ENCODE measurements around the gene SZRD1. TPM values are rescaled to one million over a fixed set of nuclear protein-coding genes. Genes with fewer than 3 reads are reported as not detected.

The SZRD1 gene
- total RNA-seq, 1 donor = 72.5 TPM

- TF ChIP-seq CTCF (IDR thresholded peaks at IDR 0.05; ENCODE audit: insufficient read depth, low read depth, low read length) = no peak
- H3K4me3 ChIP-seq (ENCODE audit: low read depth, low read length) = no peak overlapping the region
- no peak for DNase-seq (ENCODE audit: low read depth)
Observed at GRCh38 chr1:16430606-16431005, 63.6 kb downstream of the SZRD1 start.

- no peak overlapping the region for H3K4me3 ChIP-seq (ENCODE audit: low read depth, low read length)
- TF ChIP-seq CTCF (IDR thresholded peaks at IDR 0.05; ENCODE audit: insufficient read depth, low read depth, low read length) = no peak
- no peak for DNase-seq (ENCODE audit: low read depth)
Observed at GRCh38 chr1:16433030-16433429, 66.0 kb downstream of the SZRD1 start.

- H3K4me3 ChIP-seq (ENCODE audit: low read depth, low read length) = no peak overlapping the region
- TF ChIP-seq CTCF (IDR thresholded peaks at IDR 0.05; ENCODE audit: insufficient read depth, low read depth, low read length) = no peak
Observed at GRCh38 chr1:16434007-16434406, 67.0 kb downstream of the SZRD1 start.

GRCh38 chr1:16434501-16434900 lies 67.5 kb downstream of the SZRD1 start:
- no peak overlapping the region for H3K4me3 ChIP-seq (ENCODE audit: low read depth, low read length)
- DNase-seq (ENCODE audit: low read depth) = no peak
- no peak for TF ChIP-seq CTCF (IDR thresholded peaks at IDR 0.05; ENCODE audit: insufficient read depth, low read depth, low read length)

More at GRCh38 chr1:16434007-16434406, 67.0 kb downstream of the SZRD1 start:
- no peak for DNase-seq (ENCODE audit: low read depth)

GRCh38 chr1:16436946-16437474 lies 70.0 kb downstream of the SZRD1 start, which contains the start of gene SPATA21:
TSS of gene SPATA21 (minus strand) at chr1:16437424. CDS start at chr1:16431371, 6,053 bp downstream.
- TF ChIP-seq CTCF (IDR thresholded peaks at IDR 0.05; ENCODE audit: insufficient read depth, low read depth, low read length) = no peak
- no peak within 1 kb of the TSS for H3K4me3 ChIP-seq (ENCODE audit: low read depth, low read length)
- no peak for DNase-seq (ENCODE audit: low read depth)

- no peak for TF ChIP-seq CTCF (IDR thresholded peaks at IDR 0.05; ENCODE audit: insufficient read depth, low read depth, low read length)
- DNase-seq (ENCODE audit: low read depth) = no peak
- H3K4me3 ChIP-seq (ENCODE audit: low read depth, low read length) = no peak overlapping the region
Observed at GRCh38 chr1:16438516-16438915, 71.5 kb downstream of the SZRD1 start.

- no peak for DNase-seq (ENCODE audit: low read depth)
- no peak overlapping the region for H3K4me3 ChIP-seq (ENCODE audit: low read depth, low read length)
- TF ChIP-seq CTCF (IDR thresholded peaks at IDR 0.05; ENCODE audit: insufficient read depth, low read depth, low read length) = no peak
Observed at GRCh38 chr1:16438924-16439323, 71.9 kb downstream of the SZRD1 start.

Measured in fibroblast of villous mesenchyme (primary cell).